Trophoblast cell (in vitro differentiated cells and primary cell): ENCODE results near the gene PLEKHO1.
A peak's percentile ranks its signal among the peaks of the same experiment; 100 is the strongest.

Experiments
- DNase-seq, 2 donors: peaks; one replicate each; pipeline ENCODE4 v3.0.0-alpha.2; 2016
- H2AFZ ChIP-seq: 2 replicates; pipeline ENCODE4 v1.6.1; 2013; ENCODE audit warnings: low read length, moderate library complexity, mild to moderate bottlenecking; ENCODE audit not compliant: insufficient read depth, poor library complexity
- H2AK5ac ChIP-seq: 2 replicates; pipeline ENCODE4 v1.6.1; 2013; ENCODE audit warnings: mild to moderate bottlenecking, low read length
- H2BK120ac ChIP-seq: 2 replicates; pipeline ENCODE4 v1.6.1; 2013; ENCODE audit warnings: low read length, mild to moderate bottlenecking, moderate library complexity; ENCODE audit not compliant: insufficient read depth, poor library complexity
- H2BK12ac ChIP-seq: 2 replicates; pipeline ENCODE4 v1.6.1; 2013; ENCODE audit warnings: mild to moderate bottlenecking, low read length, moderate library complexity
- H2BK5ac ChIP-seq: 2 replicates; pipeline ENCODE4 v1.6.1; 2013; ENCODE audit warnings: low read length, low read depth, moderate library complexity, mild to moderate bottlenecking; ENCODE audit not compliant: poor library complexity
- H3K14ac ChIP-seq: 2 replicates; pipeline ENCODE4 v1.6.1; 2013; ENCODE audit warnings: mild to moderate bottlenecking, low read length
- H3K18ac ChIP-seq: 2 replicates; pipeline ENCODE4 v1.6.1; 2013; ENCODE audit warnings: mild to moderate bottlenecking, low read length
- H3K23ac ChIP-seq: 2 replicates; pipeline ENCODE4 v1.6.1; 2013; ENCODE audit warnings: low read length
- H3K27ac ChIP-seq: 2 replicates; pipeline ENCODE4 v1.5.1; 2013; ENCODE audit warnings: low read depth, mild to moderate bottlenecking, inconsistent platforms, low read length, moderate library complexity
- H3K27me3 ChIP-seq: 2 replicates; pipeline ENCODE4 v1.6.1; 2013; ENCODE audit warnings: inconsistent platforms, mild to moderate bottlenecking, low read length, moderate library complexity; ENCODE audit not compliant: insufficient read depth
- H3K36me3 ChIP-seq, 2 experiments: 1 replicate in 1 of 2; 2 replicates in 1 of 2; pipeline ENCODE4 v1.6.1; 2013; ENCODE audit warnings: low read length in 2 of 2, mild to moderate bottlenecking in 2 of 2, moderate library complexity in 1 of 2; ENCODE audit not compliant: insufficient read depth in 2 of 2, control insufficient read depth in 1 of 2
- H3K4ac ChIP-seq: 2 replicates; pipeline ENCODE4 v1.6.1; 2013; ENCODE audit warnings: low read depth, mild to moderate bottlenecking, low read length, moderate library complexity
- H3K4me1 ChIP-seq, 2 experiments: 1 replicate in 1 of 2; 2 replicates in 1 of 2; pipeline ENCODE4 v1.6.1; 2013; ENCODE audit warnings: low read length in 2 of 2, mild to moderate bottlenecking in 2 of 2, moderate library complexity in 1 of 2; ENCODE audit not compliant: insufficient read depth in 2 of 2, control insufficient read depth in 1 of 2
- H3K4me2 ChIP-seq: 2 replicates; pipeline ENCODE4 v1.6.1; 2013; ENCODE audit warnings: inconsistent platforms, mild to moderate bottlenecking, low read length, moderate library complexity
- H3K4me3 ChIP-seq: 2 replicates; pipeline ENCODE4 v1.5.1; 2013; ENCODE audit warnings: mild to moderate bottlenecking, low read depth, low read length, inconsistent platforms
- H3K79me1 ChIP-seq: one replicate; pipeline ENCODE4 v1.6.1; 2013; ENCODE audit warnings: low read length
- H3K79me2 ChIP-seq: 2 replicates; pipeline ENCODE4 v1.6.1; 2013; ENCODE audit warnings: low read length, mild to moderate bottlenecking; ENCODE audit not compliant: control insufficient read depth, insufficient read depth, poor library complexity
- H3K9ac ChIP-seq: 2 replicates; pipeline ENCODE4 v1.6.1; 2013; ENCODE audit warnings: mild to moderate bottlenecking, low read length
- H3K9me3 ChIP-seq: 2 replicates; pipeline ENCODE4 v1.6.1; 2013; ENCODE audit warnings: low read depth, mild to moderate bottlenecking, control low read depth, inconsistent platforms, low read length; ENCODE audit not compliant: insufficient read depth
- H4K12ac ChIP-seq: 2 replicates; pipeline ENCODE4 v1.6.1; 2013; ENCODE audit warnings: low read depth, mild to moderate bottlenecking, low read length, moderate library complexity
- H4K8ac ChIP-seq: 2 replicates; pipeline ENCODE4 v1.6.1; 2013; ENCODE audit warnings: low read depth, mild to moderate bottlenecking, low read length, moderate library complexity
- H4K91ac ChIP-seq: one replicate; pipeline ENCODE4 v1.6.1; 2013; ENCODE audit warnings: low read depth, mild to moderate bottlenecking, low read length, moderate library complexity
- WGBS: extraction: QIAGEN DNeasy Blood & Tissue Kit; methylation state at CpG from one replicate; pipeline ENCODE4 v1.1.7; 2013; ENCODE audit warnings: missing lambda C conversion rate; ENCODE audit not compliant: insufficient read length, insufficient coverage; ENCODE audit errors: extremely low coverage; 5-methylcytosine and 5-hydroxymethylcytosine counted together

Gene PLEKHO1

GRCh38 chr1:150148837-150149270 lies 862 bp upstream of the PLEKHO1 start:
- peaks cover 6 to 11% of the 10 kb centered on the region in 2 experiments for H3K36me3 ChIP-seq
- no peak overlapping the region for H3K4ac ChIP-seq
- peak overlapping the region; percentile 64 for H2BK5ac ChIP-seq
- H3K27ac ChIP-seq: no peak overlapping the region
- H3K79me2 ChIP-seq: peaks cover 17% of the 10 kb centered on the region
- H3K9me3 ChIP-seq: no peaks in the 10 kb centered on the region
- no peak overlapping the region for H2BK12ac ChIP-seq
- no peak overlapping the region for H4K12ac ChIP-seq
- DNase-seq: no peak
- H3K4me1 ChIP-seq: peaks cover 10 to 12% of the 10 kb centered on the region in 2 experiments
- WGBS: no CpG with 5 or more reads among the region's 8 CpGs
- H3K4me2 ChIP-seq: peak overlapping the region; percentile 82
- no peak overlapping the region for H2BK120ac ChIP-seq
- no peak overlapping the region for H3K9ac ChIP-seq
- peak overlapping the region; percentile 95 for H2AFZ ChIP-seq
- no peak overlapping the region for H3K23ac ChIP-seq
- H3K79me1 ChIP-seq: peaks cover 20% of the 10 kb centered on the region
- no peak overlapping the region for H2AK5ac ChIP-seq
- H4K8ac ChIP-seq: peak overlapping the region; percentile 70
- H3K18ac ChIP-seq: no peak overlapping the region
- peak overlapping the region; percentile 85 for H3K14ac ChIP-seq
- H3K27me3 ChIP-seq: peaks cover 3% of the 10 kb centered on the region
- H4K91ac ChIP-seq: no peak overlapping the region
- H3K4me3 ChIP-seq: peak overlapping the region; percentile 87

DNA sequence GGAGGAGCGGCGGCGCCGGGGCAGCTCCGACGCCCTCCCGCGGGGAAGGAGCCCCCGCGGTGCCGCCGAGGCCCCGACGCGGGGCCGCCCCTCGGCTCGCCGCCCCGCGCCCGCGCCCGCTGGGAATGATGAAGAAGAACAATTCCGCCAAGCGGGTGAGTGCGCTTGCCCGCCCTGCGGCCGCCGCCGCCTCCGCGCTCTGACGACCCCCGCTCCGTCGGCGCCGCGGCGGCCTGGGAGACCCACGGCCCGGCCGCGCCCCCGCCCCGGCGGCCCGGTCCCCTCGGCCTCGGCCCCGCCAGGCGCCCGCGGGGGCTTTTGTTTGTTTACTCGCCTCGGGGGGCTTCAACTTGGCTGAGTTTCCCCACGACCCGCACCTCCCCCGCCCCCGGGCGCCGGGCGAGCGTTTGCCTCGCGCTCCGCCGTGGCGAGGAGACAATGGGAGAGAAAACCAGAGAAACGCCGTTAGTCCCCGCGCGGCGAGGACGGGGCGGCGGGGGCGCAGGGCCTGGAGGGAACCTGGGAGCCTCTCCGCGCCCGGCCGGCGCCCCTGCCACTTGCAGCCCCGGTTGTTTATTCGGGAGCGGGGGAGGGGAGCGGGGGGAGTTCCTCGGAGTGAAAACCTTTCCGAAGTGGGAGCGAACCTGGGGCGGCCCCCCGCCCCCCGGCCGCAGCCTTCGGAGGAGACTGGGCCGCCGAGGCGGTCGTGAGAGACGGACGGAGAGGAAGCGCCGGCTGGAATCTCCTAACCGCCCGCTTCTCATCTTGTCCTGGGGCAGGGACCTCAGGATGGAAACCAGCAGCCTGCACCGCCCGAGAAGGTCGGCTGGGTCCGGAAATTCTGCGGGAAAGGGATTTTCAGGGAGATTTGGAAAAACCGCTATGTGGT lies 661 bp downstream of the PLEKHO1 start:
- Histone ChIP-seq H2AK5ac (peak overlapping the region; percentile 75), H3K4ac (peak overlapping the region; percentile 40), H2BK12ac (no peak overlapping the region), H3K18ac (peak overlapping the region; percentile 93), H3K27me3 (peaks cover 3% of the 10 kb centered on the region), H3K4me2 (peak overlapping the region; percentile 82), H3K9me3 (no peaks in the 10 kb centered on the region), H4K91ac (peak overlapping the region; percentile 95), H3K79me2 (peaks cover 17% of the 10 kb centered on the region), H3K4me1 (peaks cover 12 to 13% of the 10 kb centered on the region in 2 experiments), H3K79me1 (peaks cover 20% of the 10 kb centered on the region), H2AFZ (peak overlapping the region; percentile 95), H4K8ac (peak overlapping the region; percentile 70), H3K36me3 (peaks cover 14 to 26% of the 10 kb centered on the region in 2 experiments), H2BK5ac (peak overlapping the region; percentile 81), H3K14ac (peak overlapping the region; percentile 95), H3K27ac (peak overlapping the region; percentile 54), H3K4me3 (peak overlapping the region; percentile 87), H3K23ac (peak overlapping the region; percentile 66), H4K12ac (no peak overlapping the region), H2BK120ac (peak overlapping the region; percentile 77), H3K9ac (peak overlapping the region; percentile 88)
- DNase-seq: peak in 1 of 2 donors; percentile 17
- WGBS: no CpG with 5 or more reads among the region's 114 CpGs

- H3K27me3 ChIP-seq: peaks cover 3% of the 10 kb centered on the region
Measured at GRCh38 chr1:150151291-150152181, 1.8 kb downstream of the PLEKHO1 start.

GRCh38 chr1:150152182-150152536 lies 2.4 kb downstream of the PLEKHO1 start:
- Histone ChIP-seq H3K9me3 (no peaks in the 10 kb centered on the region), H4K8ac (no peak overlapping the region), H2BK120ac (no peak overlapping the region), H4K12ac (no peak overlapping the region), H4K91ac (no peak overlapping the region), H3K4me1 (peaks cover 12 to 13% of the 10 kb centered on the region in 2 experiments), H3K4me3 (no peak overlapping the region), H3K4ac (no peak overlapping the region), H3K9ac (no peak overlapping the region), H2BK12ac (no peak overlapping the region), H3K27me3 (peaks cover 3% of the 10 kb centered on the region), H3K79me2 (peaks cover 17% of the 10 kb centered on the region), H3K23ac (no peak overlapping the region), H3K27ac (no peak overlapping the region), H3K4me2 (peak overlapping the region; percentile 82), H3K79me1 (peaks cover 20% of the 10 kb centered on the region), H3K14ac (no peak overlapping the region), H2AFZ (peak overlapping the region; percentile 6), H3K36me3 (peaks cover 23 to 39% of the 10 kb centered on the region in 2 experiments), H2BK5ac (no peak overlapping the region), H2AK5ac (no peak overlapping the region), H3K18ac (no peak overlapping the region)
- no peak for DNase-seq
- no CpG with 5 or more reads among the region's 2 CpGs for WGBS

More at GRCh38 chr1:150151291-150152181, 1.8 kb downstream of the PLEKHO1 start:
- H3K9ac ChIP-seq: no peak overlapping the region
- H2AK5ac ChIP-seq: no peak overlapping the region
- no peak overlapping the region for H3K27ac ChIP-seq
- H3K4ac ChIP-seq: peak overlapping the region; percentile 11
- no peaks in the 10 kb centered on the region for H3K9me3 ChIP-seq
- H4K12ac ChIP-seq: no peak overlapping the region
- H3K36me3 ChIP-seq: peaks cover 17 to 34% of the 10 kb centered on the region in 2 experiments
- H4K8ac ChIP-seq: no peak overlapping the region
- peaks cover 12 to 13% of the 10 kb centered on the region in 2 experiments for H3K4me1 ChIP-seq
- no peak overlapping the region for H2BK5ac ChIP-seq
- peaks cover 17% of the 10 kb centered on the region for H3K79me2 ChIP-seq
- no peak for DNase-seq
- peak overlapping the region; percentile 87 for H3K4me3 ChIP-seq
- H3K18ac ChIP-seq: peak overlapping the region; percentile 60
- H3K23ac ChIP-seq: no peak overlapping the region
- WGBS: no CpG with 5 or more reads among the region's 15 CpGs
- H3K4me2 ChIP-seq: peak overlapping the region; percentile 82
- no peak overlapping the region for H2BK12ac ChIP-seq
- H2AFZ ChIP-seq: no peak overlapping the region
- H2BK120ac ChIP-seq: no peak overlapping the region
- H4K91ac ChIP-seq: no peak overlapping the region
- H3K79me1 ChIP-seq: peaks cover 20% of the 10 kb centered on the region
- H3K14ac ChIP-seq: peak overlapping the region; percentile 36
